GM12878 (cell line): ENCODE results near the gene GPR176. TPM values are rescaled to one million over a fixed set of nuclear protein-coding genes. Genes with fewer than 3 reads are reported as not detected.

Experiments
- ATAC-seq: fragments of 200-7000 bp; cut with Tn5 transposase; 3 replicates; pipeline ENCODE4 v1.9.1; 2020; ENCODE audit warnings: mild to moderate bottlenecking, moderate library complexity
- BruUV-seq: library from RNA; stranded (reverse); fragments of 400-500 nt; replicated peaks from 2 replicates; lab custom pipeline; 2021; lab: Mats Ljungman, UMichigan
- CTCF ChIA-PET: fragments of 300-600 bp; sonication (Branson Sonifier 250); formaldehyde crosslinking; extraction: SDS; loops from one replicate; lab custom pipeline; 2021; ENCODE audit warnings: inconsistent platforms; lab: Yijun Ruan, JAX
- POLR2A ChIA-PET: fragments of 350-600 bp; formaldehyde crosslinking; extraction: SDS; loops from one replicate; lab custom pipeline; 2021; ENCODE audit warnings: inconsistent platforms; lab: Charles Lee
- RAD21 ChIA-PET: fragments of 300-600 bp; sonication (Branson Sonifier 250); formaldehyde crosslinking; loops from one replicate; lab custom pipeline; 2023; ENCODE audit warnings: antibody characterized with exemption; ENCODE audit not compliant: unreplicated experiment; lab: Charles Lee
- SMC1A ChIA-PET: fragments of 300-600 bp; sonication (Branson Sonifier 250); formaldehyde crosslinking; loops from one replicate; lab custom pipeline; 2023; ENCODE audit not compliant: unreplicated experiment, uncharacterized antibody; lab: Charles Lee
- DNase-seq: peaks from one replicate; pipeline ENCODE4 v3.0.0-alpha.2; 2011; ENCODE audit warnings: low read depth, low spot score
- FAIRE-seq: peaks from 3 replicates; lab custom pipeline; 2011; peaks lifted over from hg19 to GRCh38; lab: Jason Lieb, UNC
- H2AFZ ChIP-seq: 2 replicates; pipeline ENCODE4 v1.6.0; 2011; ENCODE audit warnings: low read depth, low read length, control low read depth; ENCODE audit not compliant: control insufficient read depth
- H3K27ac ChIP-seq: 2 replicates; pipeline ENCODE4 v1.5.1; 2011; ENCODE audit warnings: control low read depth; ENCODE audit not compliant: control insufficient read depth, insufficient read depth
- H3K27me3 ChIP-seq, 2 experiments: replicated peaks in 1 of 2; 2 replicates each; pipeline versions ENCODE4 v1.6.0 to v1.6.1; 2011; ENCODE audit warnings: low read length in 1 of 2; ENCODE audit not compliant: control insufficient read depth in 2 of 2, insufficient read depth in 2 of 2
- H3K36me3 ChIP-seq, 2 experiments: 2 replicates each; pipeline ENCODE4 v1.5.1; 2011; ENCODE audit warnings: low read length in 1 of 2; ENCODE audit not compliant: control insufficient read depth in 2 of 2, insufficient read depth in 2 of 2
- H3K4me1 ChIP-seq: 2 replicates; pipeline ENCODE4 v1.6.1; 2011; ENCODE audit warnings: mild to moderate bottlenecking, low read length, moderate library complexity, mixed read lengths; ENCODE audit not compliant: control insufficient read depth, insufficient read depth
- H3K4me2 ChIP-seq: 2 replicates; pipeline ENCODE4 v1.6.0; 2011; ENCODE audit warnings: control low read depth; ENCODE audit not compliant: control insufficient read depth, insufficient read depth
- H3K4me3 ChIP-seq: fragments of 200-600 bp; sonication (generic); 2 replicates; pipeline ENCODE4 v1.5.1; 2016
- H3K79me2 ChIP-seq: 2 replicates; pipeline ENCODE4 v1.6.0; 2011; ENCODE audit warnings: low read length; ENCODE audit not compliant: control insufficient read depth, insufficient read depth
- H3K9ac ChIP-seq: 2 replicates; pipeline ENCODE4 v1.8.0; 2011; ENCODE audit warnings: low read length, control low read depth, mixed read lengths; ENCODE audit not compliant: control insufficient read depth, insufficient read depth
- H3K9me3 ChIP-seq: replicated peaks from 3 replicates; pipeline ENCODE4 v1.5.1; 2011; ENCODE audit warnings: mild to moderate bottlenecking, low read length; ENCODE audit not compliant: control insufficient read depth, insufficient read depth
- H4K20me1 ChIP-seq: 2 replicates; pipeline ENCODE4 v1.6.0; 2011; ENCODE audit not compliant: control insufficient read depth, insufficient read depth
- BHLHE40 ChIP-seq, 2 experiments: fragments of 450-650 bp in 1 of 2; IDR thresholded peaks; 2 replicates each; pipeline ENCODE4 v1.6.1; 2011 to 2017; ENCODE audit warnings: low read depth in 2 of 2, borderline replicate concordance in 1 of 2, improper control_type of control experiment in 1 of 2, low read length in 1 of 2, mild to moderate bottlenecking in 1 of 2
- KAT2A ChIP-seq: conservative IDR thresholded peaks from 2 replicates; pipeline ENCODE4 v1.6.1; 2011; ENCODE audit warnings: low read depth, low read length; ENCODE audit not compliant: control insufficient read depth
- NFYA ChIP-seq: IDR thresholded peaks from 2 replicates; pipeline ENCODE4 v1.6.1; 2011; ENCODE audit warnings: low read depth, mild to moderate bottlenecking, low read length, improper control_type of control experiment, borderline replicate concordance
- SIN3A ChIP-seq: IDR thresholded peaks from 2 replicates; pipeline ENCODE4 v1.6.1; 2012; ENCODE audit warnings: low read depth, low read length, improper control_type of control experiment
- SMARCA5 ChIP-seq: fragments of 450-650 bp; IDR thresholded peaks from 2 replicates; pipeline ENCODE4 v1.6.1; 2017; ENCODE audit warnings: mild to moderate bottlenecking
- SMC3 ChIP-seq: IDR thresholded peaks from 2 replicates; pipeline ENCODE4 v1.6.1; 2011; ENCODE audit warnings: low read length, improper control_type of control experiment, borderline replicate concordance
- STAT1 ChIP-seq: fragments of 450-650 bp; conservative IDR thresholded peaks from 2 replicates; pipeline ENCODE4 v1.6.1; 2014; ENCODE audit warnings: antibody characterized with exemption, mild to moderate bottlenecking
- ZZZ3 ChIP-seq: IDR thresholded peaks from 2 replicates; pipeline ENCODE4 v1.6.1; 2011; ENCODE audit warnings: low read depth; ENCODE audit not compliant: control insufficient read depth, insufficient read length
- WGBS: methylation state at CpG from one replicate; pipeline ENCODE4 v1.1.6; 2016; ENCODE audit warnings: low lambda C conversion rate; ENCODE audit not compliant: insufficient replicate concordance, insufficient coverage; ENCODE audit errors: missing lambda C conversion rate; 5-methylcytosine and 5-hydroxymethylcytosine counted together
- in situ Hi-C: fragments of 300-500 bp; cut with MboI; formaldehyde crosslinking; loops from 9 replicates; pipeline ENCODE4 v1.14.3; 2018; ENCODE audit warnings: mixed read lengths
- intact Hi-C: fragments of 100-400 bp; cut with micrococcal nuclease; formaldehyde crosslinking; loops from one replicate; pipeline ENCODE4 v1.14.2; 2022; ENCODE audit not compliant: unreplicated experiment
- polyA plus RNA-seq, 11 experiments: library from polyadenylated mRNA; depleted of rRNA in 4 of 11; unstranded in 6 of 11; stranded (reverse) in 5 of 11; fragments of >200 nt; fragmentation: Nextera tagmentation in 4 of 11; fragmentation: Illumina TruSeq in 1 of 11; extraction: Ambion mirVana in 4 of 11; extraction: Trizol in 1 of 11; gene quantifications; 1 replicate in 1 of 11; 2 replicates in 10 of 11; pipeline versions ENCODE4 v1.2.1 to v1.2.3, GENCODE V29; 2011 to 2016; ENCODE audit warnings: inconsistent platforms in 2 of 11, missing spikeins in 2 of 11, low read depth in 1 of 11
- total RNA-seq, 4 experiments: library from RNA; depleted of rRNA in 3 of 4; stranded (reverse); fragments of >200 nt in 3 of 4; fragmentation: Illumina TruSeq in 1 of 4; extraction: Trizol in 1 of 4; gene quantifications; 2 replicates each; pipeline versions ENCODE4 v1.2.1 to v1.2.3, GENCODE V29; 2013 to 2021
- TF ChIP-seq, protein P1 (sequence below): IDR thresholded peaks from 2 replicates; pipeline ENCODE4 v1.6.1; 2011; ENCODE audit warnings: borderline replicate concordance, low read depth, mild to moderate bottlenecking, moderate library complexity, low read length; ENCODE audit not compliant: insufficient read depth, poor library complexity, severe bottlenecking
- TF ChIP-seq, protein P2 (sequence below): fragments of 450-650 bp; IDR thresholded peaks from 2 replicates; pipeline ENCODE4 v1.6.1; 2017; ENCODE audit warnings: antibody characterized with exemption, mild to moderate bottlenecking, moderate library complexity

GPR176 gene
- total and polyA plus RNA-seq, 10 of the 15 experiments (the other 5 are each of a cell fraction or from before 2014, with no cell fraction given) = 0.02 to 0.33 (median 0.16) TPM; not detected in 4

DNA sequence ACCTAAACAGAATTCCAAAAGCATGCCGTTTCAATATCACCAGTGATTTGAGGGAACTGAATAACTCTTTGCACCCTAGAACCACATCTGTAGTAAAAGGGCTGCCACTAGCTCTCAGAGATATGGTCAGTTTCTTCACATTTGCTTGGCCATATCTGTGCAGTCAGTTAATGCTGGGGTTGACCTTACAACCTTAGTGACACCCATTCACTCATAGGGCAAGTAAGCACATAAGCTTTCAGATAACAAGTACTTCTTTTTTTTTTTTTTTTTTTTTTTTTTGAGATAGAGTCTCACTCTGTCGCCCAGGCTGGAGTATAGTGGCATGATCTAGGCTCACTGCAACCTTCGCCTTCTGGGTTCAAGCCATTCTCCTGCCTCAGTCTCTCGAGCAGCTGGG, 117.0 kb downstream of the GPR176 start:
- ChIA-PET SMC1A (interaction anchor here (1.5 to 2.9 kb wide), 2 partner anchors 46 to 72 kb away, joined by 4 to 29 read pairs; no protein-coding TSS in a partner anchor), CTCF (interaction anchor here (0.8 to 2.9 kb wide), 10 partner anchors 14 to 167 kb away, joined by 3 to 50 read pairs (median 4); no protein-coding TSS in a partner anchor), POLR2A (interaction anchor here (0.6 kb wide), 2 partner anchors 59 to 72 kb away, joined by 4 to 5 read pairs; no protein-coding TSS in a partner anchor), RAD21 (interaction anchor here (0.9 to 1.6 kb wide), 2 partner anchors 15 to 71 kb away, joined by 6 to 10 read pairs; no protein-coding TSS in a partner anchor)
- in situ Hi-C loops (no loop called here), intact Hi-C loops (no loop called here)
- H3K9ac ChIP-seq = no peak overlapping the region
- no peaks in the 10 kb centered on the region for H4K20me1 ChIP-seq
- no peak overlapping the region for H2AFZ ChIP-seq
- FAIRE-seq (no peak), ATAC-seq (no peak), DNase-seq (no peak)
- WGBS = 33% methylated on average over 3 of the region's 4 CpGs
- TF ChIP-seq SMARCA5 = no peak
- no peak for TF ChIP-seq BHLHE40 (IDR thresholded peaks at IDR 0.05; ENCODE audit: borderline replicate concordance in 1 of 2, low read depth in 2 of 2, low read length in 1 of 2)
- no peak for TF ChIP-seq SMC3
- TF ChIP-seq ZZZ3 = no peak
- TF ChIP-seq, protein P1, sequence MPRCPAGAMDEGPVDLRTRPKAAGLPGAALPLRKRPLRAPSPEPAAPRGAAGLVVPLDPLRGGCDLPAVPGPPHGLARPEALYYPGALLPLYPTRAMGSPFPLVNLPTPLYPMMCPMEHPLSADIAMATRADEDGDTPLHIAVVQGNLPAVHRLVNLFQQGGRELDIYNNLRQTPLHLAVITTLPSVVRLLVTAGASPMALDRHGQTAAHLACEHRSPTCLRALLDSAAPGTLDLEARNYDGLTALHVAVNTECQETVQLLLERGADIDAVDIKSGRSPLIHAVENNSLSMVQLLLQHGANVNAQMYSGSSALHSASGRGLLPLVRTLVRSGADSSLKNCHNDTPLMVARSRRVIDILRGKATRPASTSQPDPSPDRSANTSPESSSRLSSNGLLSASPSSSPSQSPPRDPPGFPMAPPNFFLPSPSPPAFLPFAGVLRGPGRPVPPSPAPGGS = no peak
- TF ChIP-seq SIN3A = no peak
- TF ChIP-seq STAT1 = no peak
- no peak for TF ChIP-seq KAT2A
- TF ChIP-seq, protein P2, sequence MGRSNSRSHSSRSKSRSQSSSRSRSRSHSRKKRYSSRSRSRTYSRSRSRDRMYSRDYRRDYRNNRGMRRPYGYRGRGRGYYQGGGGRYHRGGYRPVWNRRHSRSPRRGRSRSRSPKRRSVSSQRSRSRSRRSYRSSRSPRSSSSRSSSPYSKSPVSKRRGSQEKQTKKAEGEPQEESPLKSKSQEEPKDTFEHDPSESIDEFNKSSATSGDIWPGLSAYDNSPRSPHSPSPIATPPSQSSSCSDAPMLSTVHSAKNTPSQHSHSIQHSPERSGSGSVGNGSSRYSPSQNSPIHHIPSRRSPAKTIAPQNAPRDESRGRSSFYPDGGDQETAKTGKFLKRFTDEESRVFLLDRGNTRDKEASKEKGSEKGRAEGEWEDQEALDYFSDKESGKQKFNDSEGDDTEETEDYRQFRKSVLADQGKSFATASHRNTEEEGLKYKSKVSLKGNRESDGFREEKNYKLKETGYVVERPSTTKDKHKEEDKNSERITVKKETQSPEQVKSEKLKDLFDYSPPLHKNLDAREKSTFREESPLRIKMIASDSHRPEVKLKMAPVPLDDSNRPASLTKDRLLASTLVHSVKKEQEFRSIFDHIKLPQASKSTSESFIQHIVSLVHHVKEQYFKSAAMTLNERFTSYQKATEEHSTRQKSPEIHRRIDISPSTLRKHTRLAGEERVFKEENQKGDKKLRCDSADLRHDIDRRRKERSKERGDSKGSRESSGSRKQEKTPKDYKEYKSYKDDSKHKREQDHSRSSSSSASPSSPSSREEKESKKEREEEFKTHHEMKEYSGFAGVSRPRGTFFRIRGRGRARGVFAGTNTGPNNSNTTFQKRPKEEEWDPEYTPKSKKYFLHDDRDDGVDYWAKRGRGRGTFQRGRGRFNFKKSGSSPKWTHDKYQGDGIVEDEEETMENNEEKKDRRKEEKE = no peak
- no peak for TF ChIP-seq NFYA
- H3K4me1 ChIP-seq = peaks cover 5% of the 10 kb centered on the region; the same call in 1 of the 2 replicates
- H3K36me3 ChIP-seq = no peaks in the 10 kb centered on the region
- H3K9me3 ChIP-seq = no peaks in the 10 kb centered on the region
- H3K4me2 ChIP-seq = no peak overlapping the region
- BruUV-seq = no TSS peak
- H3K4me3 ChIP-seq = no peak overlapping the region
- H3K27me3 ChIP-seq = no peaks in the 10 kb centered on the region; a peak in 1 of 4 replicates
- no peaks in the 10 kb centered on the region for H3K79me2 ChIP-seq
- H3K27ac ChIP-seq = no peak overlapping the region
